ENCODE measurements around the gene POLQ.

DNA sequence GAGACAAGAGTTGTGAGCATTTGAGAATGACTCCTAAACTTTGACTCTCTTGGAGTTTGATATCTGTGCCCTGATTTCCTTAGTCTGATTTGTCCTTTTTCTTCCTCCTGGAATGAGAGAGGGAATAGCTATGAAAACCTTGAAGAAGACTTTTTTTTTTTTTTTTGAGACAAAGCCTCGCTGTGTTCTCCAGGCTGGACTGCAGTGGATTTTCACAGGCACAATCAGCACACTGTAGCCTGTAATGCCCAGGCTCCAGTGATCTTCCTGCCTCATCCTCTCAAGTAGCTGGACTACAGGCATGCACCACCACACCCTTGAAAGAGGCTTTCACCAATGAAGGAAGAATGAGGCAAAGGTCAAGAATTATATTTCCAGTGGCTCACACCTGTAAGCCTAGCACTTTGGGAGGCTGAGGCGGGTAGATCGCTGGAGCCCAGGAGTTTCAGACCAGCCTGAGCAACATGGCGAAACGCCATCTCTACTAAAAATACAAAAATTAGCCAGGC is 11.7 kb upstream of the POLQ start:
- TF ChIP-seq CTCF (conservative IDR thresholded peaks at IDR 0.05 in 1 of 2, IDR thresholded peaks at IDR 0.05 in 1 of 2; ENCODE audit: extremely low read depth in 1 of 2, insufficient read depth in 1 of 2, low read depth in 1 of 2, low read length in 2 of 2) (no peak), EZH2 (IDR thresholded peaks at IDR 0.05; ENCODE audit: borderline replicate concordance, low read length) (no peak)

Data from mammary epithelial cell (primary cell).